Measurements from ENCODE around the gene MED26.

The MED26 gene

GRCh38 chr19:16540948-16541347, 87.1 kb downstream of the MED26 start:
- no peak for DNase-seq (ENCODE audit: low read depth)

- DNase-seq (ENCODE audit: low read depth): no peak
These were observed 90.9 kb downstream of the MED26 start for GRCh38 chr19:16537111-16537510.

- no peak for DNase-seq (ENCODE audit: low read depth)
These were observed 91.9 kb downstream of the MED26 start for GRCh38 chr19:16536130-16536529.

- no peak for DNase-seq (ENCODE audit: low read depth)
These were observed 92.6 kb downstream of the MED26 start for GRCh38 chr19:16535381-16535780.

GRCh38 chr19:16532440-16533234, 95.4 kb downstream of the MED26 start:
- no peak for DNase-seq (ENCODE audit: low read depth)

GRCh38 chr19:16531380-16531669, 96.7 kb downstream of the MED26 start:
- no peak for DNase-seq (ENCODE audit: low read depth)

- DNase-seq (ENCODE audit: low read depth): no peak
These were observed 97.2 kb downstream of the MED26 start for GRCh38 chr19:16530540-16531379.

GRCh38 chr19:16529466-16530144, 98.4 kb downstream of the MED26 start:
- no peak for DNase-seq (ENCODE audit: low read depth)

- no peak for DNase-seq (ENCODE audit: low read depth)
These were observed 100.0 kb downstream of the MED26 start for GRCh38 chr19:16527971-16528521.

GRCh38 chr19:16527334-16527935, 100.6 kb downstream of the MED26 start:
- DNase-seq (ENCODE audit: low read depth): no peak

- DNase-seq (ENCODE audit: low read depth): no peak
These were observed 102.1 kb downstream of the MED26 start for GRCh38 chr19:16525751-16526481.

- DNase-seq (ENCODE audit: low read depth): no peak
These were observed 102.8 kb downstream of the MED26 start for GRCh38 chr19:16524991-16525734.
